GM19351 (cell line): ENCODE data around the gene MMP25.
"Not testable (repeated sequence)": the region's sequence is repeated elsewhere in the genome, so short reads cannot be mapped to it uniquely, and the experiment has no call there.

ENCODE experiments used
- ATAC-seq: cut with Tn5 transposase; IDR thresholded peaks from one replicate; pipeline ENCODE4 v1.9.1; 2021; ENCODE audit warnings: mild to moderate bottlenecking, moderate library complexity; ENCODE audit not compliant: unreplicated experiment

MMP25 gene

GRCh38 chr16:3029491-3030221 is 16.7 kb upstream of the MMP25 start:
- no peak for ATAC-seq

GRCh38 chr16:3030222-3031212 is 15.8 kb upstream of the MMP25 start:
- no peak for ATAC-seq

GRCh38 chr16:3032624-3033023 is 13.7 kb upstream of the MMP25 start:
- no peak for ATAC-seq

- ATAC-seq, result no peak
Measured at GRCh38 chr16:3035289-3035971, 10.9 kb upstream of the MMP25 start.

- no peak for ATAC-seq
Measured at GRCh38 chr16:3035972-3036725, 10.2 kb upstream of the MMP25 start.

- ATAC-seq, result no peak
Measured at GRCh38 chr16:3036726-3037315, 9.5 kb upstream of the MMP25 start, which contains the start of gene BICDL2. Gene BICDL2, minus strand, starts transcription at chr16:3036944. Its CDS starts 1,448 bp downstream, at chr16:3035496.

GRCh38 chr16:3038256-3038655 is 8.1 kb upstream of the MMP25 start:
- no peak for ATAC-seq

GRCh38 chr16:3038896-3039295 is 7.5 kb upstream of the MMP25 start:
- no peak for ATAC-seq

- ATAC-seq, result no peak
Measured at GRCh38 chr16:3042376-3042775, 4.0 kb upstream of the MMP25 start.

- ATAC-seq, result no peak
Measured at GRCh38 chr16:3044708-3045107, 1.7 kb upstream of the MMP25 start.

- ATAC-seq, result no peak
Measured at GRCh38 chr16:3046641-3047386, 453 bp downstream of the MMP25 start.

GRCh38 chr16:3047387-3047720 is 993 bp downstream of the MMP25 start:
- no peak for ATAC-seq

GRCh38 chr16:3049921-3050481 is 3.6 kb downstream of the MMP25 start:
- no peak for ATAC-seq

GRCh38 chr16:3050487-3050886 is 4.1 kb downstream of the MMP25 start:
- no peak for ATAC-seq

GRCh38 chr16:3051009-3051408 is 4.6 kb downstream of the MMP25 start:
- ATAC-seq, result no peak

GRCh38 chr16:3051494-3051893 is 5.1 kb downstream of the MMP25 start:
- no peak for ATAC-seq

GRCh38 chr16:3052571-3053329 is 6.4 kb downstream of the MMP25 start:
- ATAC-seq, result not testable (repeated sequence)

- not testable (repeated sequence) for ATAC-seq
Measured at GRCh38 chr16:3053330-3053710, 7.0 kb downstream of the MMP25 start.
